ENCODE data around the gene DDX41.

DDX41 gene

DNA sequence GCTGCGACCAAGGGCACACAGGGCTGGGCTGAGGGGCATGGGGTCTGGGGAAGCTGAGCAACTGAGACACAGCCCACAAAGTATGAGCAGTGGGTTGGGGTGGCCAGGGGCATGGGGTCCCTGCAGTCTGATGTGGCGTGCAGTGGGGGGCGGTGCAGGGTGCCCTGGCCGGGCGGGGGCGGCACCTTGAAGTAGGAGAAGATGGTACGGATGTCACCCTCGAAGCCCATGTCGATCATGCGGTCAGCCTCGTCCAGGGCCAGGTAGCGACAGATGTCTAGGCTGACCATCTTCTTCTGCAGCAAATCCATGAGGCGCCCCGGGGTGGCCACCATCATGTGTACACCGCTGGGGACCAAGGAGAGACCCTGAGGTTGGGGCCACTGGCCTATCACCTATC, 3.3 kb downstream of the DDX41 start:
- DNase-seq (ENCODE audit: low read depth in 2 of 2): no peak

DNA sequence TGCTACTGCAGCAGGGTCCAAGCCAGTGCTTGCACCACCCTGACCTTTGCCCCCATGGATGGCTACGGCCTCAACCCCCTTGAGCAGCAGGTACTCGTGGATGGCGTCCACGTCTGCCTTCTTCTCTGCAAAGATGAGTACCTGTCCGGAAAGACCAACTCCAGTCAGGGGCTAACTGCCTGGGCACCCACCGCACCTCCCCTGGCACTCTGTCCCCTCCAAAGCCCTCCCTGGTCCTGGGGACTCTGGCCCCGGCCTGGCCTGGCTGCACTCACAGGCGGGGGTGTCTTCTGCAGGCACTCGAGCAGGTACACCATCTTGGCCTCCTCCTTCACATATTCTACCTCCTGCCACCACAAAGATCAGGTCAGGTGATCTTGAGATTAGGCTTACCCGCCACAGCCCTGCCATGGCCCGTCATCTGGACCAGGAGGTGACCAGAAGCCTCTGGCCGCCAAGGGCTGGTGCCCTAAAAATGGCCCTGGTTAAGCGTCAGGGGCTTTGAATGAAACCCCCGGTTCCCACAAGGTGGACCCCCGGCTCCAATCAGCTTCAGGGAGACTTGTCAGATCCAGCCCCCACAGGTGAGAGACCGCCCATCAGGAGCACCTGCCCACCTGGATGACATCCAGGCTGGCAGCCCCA, 3.9 kb downstream of the DDX41 start:
- DNase-seq (ENCODE audit: low read depth in 2 of 2): no peak

DNA sequence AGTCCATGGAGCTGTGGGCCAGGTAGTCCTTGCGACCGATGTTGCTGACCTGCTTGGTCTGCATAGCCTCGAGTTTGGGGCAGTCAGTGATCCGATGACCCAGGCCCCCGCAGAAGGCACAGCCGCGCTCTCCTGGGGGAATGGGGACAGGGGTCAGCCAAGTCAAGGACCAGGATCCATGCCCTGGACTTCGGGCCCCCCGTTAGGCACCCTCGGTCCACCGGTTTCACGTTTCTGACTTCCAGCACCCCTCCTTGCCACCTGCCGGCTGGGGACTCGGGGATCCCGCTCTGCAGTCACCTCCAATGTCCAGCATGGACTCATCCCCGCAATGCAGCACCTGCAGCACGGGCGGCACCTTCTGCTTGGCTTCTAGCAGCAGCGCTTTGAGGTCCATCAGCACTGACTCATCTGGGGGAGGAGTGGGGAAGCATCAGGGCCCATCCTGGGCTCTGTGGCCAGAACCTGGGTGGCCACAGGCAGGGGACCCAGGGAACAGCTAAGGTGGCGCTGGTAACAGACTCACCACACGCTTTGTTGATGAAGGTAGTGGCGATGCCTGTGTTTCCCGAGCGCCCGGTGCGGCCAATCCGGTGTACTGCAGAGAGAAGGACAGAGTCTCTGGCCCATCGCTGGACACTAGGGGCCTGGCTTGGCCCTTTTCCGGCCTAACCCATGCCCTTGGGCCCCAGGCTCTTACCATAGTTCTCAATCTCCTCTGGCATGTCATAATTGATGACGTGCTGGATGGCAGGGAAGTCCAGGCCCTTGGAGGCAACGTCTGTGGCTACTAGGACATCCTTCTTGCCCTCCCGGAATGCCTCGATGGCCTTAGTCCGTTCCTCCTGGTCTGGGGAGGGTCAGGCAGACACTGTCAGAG, 4.7 kb downstream of the DDX41 start:
- DNase-seq (ENCODE audit: low read depth in 2 of 2): no peak

DNA sequence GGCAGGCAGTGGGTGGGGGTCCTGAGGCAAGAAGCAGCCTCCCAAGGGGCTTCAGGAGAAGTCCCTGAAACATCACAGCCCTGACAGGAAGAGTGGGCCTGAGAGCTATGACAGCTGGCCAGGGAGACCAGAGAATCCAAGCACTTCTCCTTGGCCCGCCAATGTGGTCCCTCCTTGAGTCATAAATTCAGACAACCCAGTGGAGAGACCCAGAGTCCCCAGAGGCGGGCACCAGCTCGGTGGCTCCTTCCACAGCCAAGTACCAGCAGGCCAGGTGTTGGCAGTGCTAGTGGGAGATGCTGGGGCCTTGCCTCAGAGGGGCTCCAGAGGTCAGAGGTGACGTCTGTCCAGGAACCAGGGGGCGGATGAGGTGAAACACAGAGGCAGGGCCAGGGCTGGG, 5.6 kb downstream of the DDX41 start:
- DNase-seq (ENCODE audit: low read depth in 2 of 2): no peak

DNA sequence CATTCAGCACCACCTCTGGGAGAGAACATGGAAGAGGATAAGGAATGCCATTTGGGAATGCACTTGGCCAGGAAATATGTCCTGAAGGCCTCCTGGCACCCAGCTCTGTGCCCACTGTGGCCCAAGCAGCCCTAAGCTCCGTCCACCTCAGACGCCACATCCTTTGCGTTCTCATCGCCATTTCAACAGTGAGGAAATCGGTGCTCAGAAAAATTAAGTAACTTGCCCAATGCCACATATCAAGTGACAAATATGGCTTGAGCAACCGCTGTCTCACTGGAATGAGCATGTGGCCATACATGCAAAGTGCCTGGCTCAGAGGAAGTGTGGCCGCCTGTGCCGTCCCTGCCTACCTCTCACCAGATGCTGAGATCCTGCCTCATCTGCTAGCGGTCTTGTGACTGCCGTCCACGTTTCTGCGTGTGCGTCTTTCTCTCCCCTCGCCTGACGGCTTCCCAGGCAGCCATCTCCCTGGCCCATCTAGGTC, 6.2 kb downstream of the DDX41 start:
- no peak for DNase-seq (ENCODE audit: low read depth in 2 of 2)

DNA sequence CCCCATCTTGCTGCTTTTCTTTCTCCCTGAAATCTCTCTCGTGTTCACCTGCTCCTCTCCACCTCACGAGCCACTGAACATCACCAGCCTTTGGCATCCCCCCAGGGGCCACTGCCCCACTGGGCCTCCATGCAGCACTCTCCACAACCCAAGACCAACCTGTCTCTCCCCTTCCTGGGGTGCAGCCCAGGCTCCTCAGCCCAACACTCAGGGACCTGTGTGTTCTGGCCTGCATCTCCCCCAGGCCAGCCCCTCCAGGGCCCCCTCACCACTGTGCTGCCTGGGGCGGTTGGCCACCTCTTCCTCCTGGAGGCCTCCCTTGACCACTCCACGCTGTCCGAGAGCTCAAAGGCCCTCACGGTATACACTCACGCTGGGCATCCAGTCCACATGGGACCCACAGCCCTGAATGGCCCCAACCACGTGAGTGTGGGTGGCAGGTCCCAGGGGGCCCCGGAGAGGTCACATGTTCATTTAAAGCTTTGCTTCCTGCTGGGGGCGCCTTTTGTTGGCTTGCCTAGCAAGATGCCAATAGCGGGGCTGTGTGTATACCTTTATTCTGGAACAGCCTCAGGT, 6.7 kb downstream of the DDX41 start:
- DNase-seq (ENCODE audit: low read depth in 2 of 2): no peak

DNA sequence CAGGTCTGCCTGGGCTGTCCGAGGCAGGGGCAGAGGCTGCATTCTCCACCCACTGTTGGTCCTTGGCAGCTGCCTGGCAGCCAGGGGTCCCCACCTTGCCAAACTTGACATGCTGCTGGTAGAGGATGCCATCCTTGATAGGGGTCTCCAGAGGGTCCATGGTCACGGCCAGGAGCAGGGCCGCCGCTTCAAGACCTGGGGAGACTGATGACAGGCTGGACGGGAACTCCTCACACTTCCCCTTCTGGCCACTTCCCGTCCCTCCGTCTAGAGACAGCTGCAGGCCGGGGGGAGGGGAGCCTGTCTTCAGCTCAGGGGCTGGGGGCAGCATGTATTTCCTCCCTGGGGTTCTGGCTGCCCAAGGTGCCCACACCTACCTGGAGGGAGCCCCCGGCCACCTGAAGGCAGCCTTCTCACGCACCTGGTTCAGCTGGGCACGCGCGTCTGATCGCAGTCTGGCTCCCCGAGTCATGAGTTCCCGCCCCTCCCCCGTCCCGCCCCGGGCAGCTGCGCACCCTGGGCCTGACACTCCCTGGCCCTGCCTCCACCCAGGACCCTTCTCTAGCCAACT, 7.3 kb downstream of the DDX41 start, which contains the start of gene DOK3:
DOK3 (minus strand) TSS at position 446 of the 571 bp plus-strand sequence; CDS start at position 160, 286 bp downstream.
- no peak for DNase-seq (ENCODE audit: low read depth in 2 of 2)

DNA sequence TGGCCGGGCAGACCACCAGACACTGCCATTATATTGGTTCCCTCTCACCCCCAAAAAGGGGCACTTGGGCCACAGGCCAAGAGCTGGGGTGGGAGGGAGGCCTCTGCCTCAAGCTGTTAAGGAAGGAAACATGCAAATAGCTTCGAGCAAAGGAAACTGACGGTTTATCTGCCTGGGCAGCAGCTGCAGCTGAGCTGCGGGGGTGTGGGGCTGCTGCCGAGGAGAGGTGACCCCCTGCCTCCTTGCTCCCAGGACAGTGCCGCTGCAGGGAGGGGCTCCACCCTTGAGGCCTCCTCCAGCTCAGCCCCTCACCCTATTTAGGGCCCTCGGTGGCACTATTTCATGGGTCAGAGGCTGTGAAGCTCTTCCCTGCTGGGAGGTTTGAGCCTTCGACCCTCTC, 7.9 kb downstream of the DDX41 start:
- DNase-seq (ENCODE audit: low read depth in 2 of 2): no peak

DNA sequence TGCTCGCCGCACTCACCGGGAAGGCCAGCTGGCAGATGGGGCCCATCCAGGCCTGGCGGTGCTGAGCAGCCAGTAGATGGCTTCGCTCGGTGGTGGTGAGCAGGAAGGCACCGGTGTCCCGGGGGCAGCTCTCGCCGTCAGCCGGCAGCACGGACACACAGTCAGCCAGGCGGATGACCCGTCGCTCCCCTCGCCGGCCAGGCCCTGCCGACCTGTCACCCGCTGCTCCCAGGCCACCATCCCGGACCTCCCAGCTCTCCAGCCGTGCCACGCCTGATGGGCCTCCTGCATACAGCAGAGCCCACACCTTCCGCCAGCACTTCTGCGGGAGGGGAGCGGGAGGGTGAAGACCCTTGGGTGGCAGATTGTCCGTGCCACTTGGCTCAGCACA, 8.5 kb downstream of the DDX41 start:
- DNase-seq (ENCODE audit: low read depth in 2 of 2): no peak

DNA sequence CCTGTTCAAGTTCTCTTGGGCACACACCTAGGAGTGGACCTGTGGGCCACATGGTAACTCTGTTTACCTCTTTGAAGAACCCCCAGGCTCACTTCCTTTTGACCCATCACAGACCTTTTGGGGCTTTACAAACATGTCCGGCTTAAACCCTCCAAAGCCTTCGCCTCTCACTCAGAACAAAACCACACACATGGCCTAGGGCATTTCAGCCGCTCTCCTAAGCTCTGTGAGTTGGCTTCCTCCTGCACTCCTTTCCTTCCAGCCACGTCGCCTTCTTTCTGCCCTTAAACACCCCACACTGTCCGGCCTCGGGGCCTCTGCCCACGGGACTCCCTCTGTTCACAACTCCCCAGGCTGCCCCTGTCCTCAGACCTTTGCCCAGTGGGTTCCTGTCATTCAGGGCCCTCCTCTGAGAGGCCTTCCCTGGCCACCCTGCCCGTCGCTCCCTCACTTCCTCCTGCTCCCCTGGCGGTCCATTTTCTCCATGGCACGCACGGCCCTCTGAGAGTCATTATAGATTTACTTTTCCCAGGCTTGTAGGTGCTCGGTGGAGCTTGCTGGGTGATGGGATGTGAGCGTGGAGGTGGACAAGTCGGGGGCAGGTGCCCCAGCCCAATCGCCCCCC, 9.1 kb downstream of the DDX41 start:
- DNase-seq (ENCODE audit: low read depth in 2 of 2): no peak

DNA sequence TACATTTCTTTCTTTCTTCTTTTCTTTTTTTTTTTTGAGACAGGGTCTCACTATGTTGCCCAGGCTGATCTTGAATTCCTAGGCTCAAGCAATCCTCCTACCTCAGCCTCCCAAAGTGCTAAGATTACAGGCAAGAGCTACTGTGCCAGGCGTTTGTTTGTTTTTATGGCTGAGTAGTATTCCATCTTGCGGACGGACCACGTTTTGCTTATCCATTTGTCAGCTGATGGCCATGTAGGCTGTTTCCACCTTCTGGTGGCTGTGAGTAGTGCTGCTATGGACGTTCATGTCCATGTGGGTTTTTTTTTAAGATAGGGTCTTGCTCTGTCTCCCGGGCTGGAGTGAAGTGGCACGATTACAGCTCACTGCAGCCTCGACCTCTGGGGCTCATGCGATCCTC, 9.6 kb downstream of the DDX41 start:
- no peak for DNase-seq (ENCODE audit: low read depth in 2 of 2)

DNA sequence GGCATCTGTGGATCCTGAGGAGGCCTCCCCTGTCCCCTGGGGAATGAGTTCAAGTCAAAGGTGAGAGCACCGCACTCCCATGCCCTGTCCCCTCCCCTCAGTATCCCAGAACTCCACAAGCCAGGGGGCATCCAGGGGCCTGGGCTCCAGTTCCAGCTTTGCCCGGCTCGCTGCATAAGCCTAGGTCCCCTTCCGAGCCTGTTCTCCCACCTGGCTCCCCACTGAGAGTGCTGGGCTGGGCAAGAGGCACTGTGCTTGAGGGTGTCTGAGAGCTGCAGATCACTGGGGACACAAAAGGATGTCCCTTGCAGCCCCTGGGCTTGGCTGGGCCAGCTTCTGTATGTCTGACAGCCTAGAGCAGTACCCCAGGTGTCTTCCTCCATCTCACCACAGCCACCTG, 11.7 kb downstream of the DDX41 start:
- DNase-seq (ENCODE audit: low read depth in 2 of 2): no peak

DNA sequence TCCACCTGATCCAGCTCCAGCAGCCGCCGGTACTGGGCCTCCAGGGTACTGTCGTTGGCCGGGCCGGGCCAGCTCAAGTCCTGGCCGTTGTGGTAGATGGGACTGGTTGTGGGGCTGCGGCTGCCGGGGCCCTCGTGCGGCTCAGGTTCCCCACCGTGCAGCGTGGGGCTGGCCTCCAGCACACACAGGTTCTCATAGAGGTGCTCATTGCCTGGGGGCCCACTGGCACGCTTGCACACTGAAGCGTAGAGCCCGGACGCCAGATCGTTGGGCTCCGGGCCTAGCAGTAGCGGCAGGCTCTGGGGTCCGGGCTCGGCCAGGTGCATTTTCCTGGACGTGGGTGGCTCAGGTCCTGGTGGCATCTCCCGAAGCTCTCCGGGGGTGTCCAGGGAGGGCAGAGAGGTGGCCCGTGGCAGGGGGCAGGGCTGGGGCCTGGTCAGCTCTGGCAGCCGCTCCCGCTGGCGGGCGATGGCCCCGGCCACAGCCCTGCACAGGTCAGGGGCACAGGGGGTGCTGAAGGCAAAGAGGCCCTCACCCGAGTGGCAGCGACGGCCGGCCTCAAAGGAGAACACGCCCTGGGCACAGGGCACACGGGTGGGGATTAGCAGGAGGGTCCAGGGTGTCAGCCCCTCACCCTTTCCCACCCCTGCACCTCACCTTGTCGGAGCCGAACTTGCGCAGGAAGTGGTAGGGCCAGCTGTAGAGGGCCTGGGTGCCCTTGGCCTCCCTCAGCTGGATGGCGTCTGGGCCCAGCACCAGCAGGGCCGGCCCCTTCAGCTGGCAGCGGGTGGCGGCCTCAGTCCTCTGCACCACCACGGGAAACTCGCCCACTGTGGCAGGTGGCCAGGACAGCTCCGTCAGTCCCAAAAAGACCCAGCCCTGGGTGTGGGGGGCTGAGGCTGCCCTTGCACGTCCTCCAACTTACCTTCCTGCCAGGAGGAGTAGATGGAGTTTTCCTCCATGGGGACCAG, 12.4 kb downstream of the DDX41 start:
- DNase-seq (ENCODE audit: low read depth in 2 of 2): no peak

DNA sequence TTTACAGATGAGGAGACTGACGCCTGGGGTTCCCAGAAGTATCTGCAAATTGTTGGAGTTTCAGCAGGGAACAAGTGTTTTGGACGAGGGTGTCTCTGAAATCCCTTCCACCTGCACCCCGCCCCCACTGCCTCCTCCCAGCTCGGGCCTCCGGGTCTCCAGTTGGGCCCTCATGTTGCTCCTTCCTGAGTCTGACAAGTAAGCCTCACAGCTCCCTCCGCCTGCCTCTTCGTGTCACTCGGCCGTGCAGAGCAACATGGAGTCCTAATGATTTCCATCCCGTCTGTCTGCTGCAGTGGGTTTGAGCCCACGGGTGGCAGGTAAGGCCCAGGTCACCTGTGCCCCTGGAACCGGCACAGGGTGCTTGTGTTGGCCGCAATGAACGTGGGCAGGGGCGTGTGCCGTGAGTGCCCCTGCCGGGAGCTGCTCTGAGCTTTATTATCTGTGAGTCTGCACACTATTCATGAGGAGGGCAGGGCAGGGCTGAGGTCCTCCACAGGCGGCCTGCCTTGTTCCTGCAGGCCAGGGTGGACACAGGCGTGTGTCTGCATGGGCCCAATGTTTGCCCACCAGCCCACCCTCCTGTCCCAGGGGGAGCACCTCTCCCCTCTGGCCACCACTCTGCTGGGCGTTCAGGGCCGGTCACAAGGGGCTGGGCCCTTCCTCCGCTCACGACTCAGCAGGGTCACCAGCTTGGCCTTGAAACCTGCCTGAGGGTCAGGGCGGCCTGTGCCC, 13.2 kb downstream of the DDX41 start:
- no peak for DNase-seq (ENCODE audit: low read depth in 2 of 2)

DNA sequence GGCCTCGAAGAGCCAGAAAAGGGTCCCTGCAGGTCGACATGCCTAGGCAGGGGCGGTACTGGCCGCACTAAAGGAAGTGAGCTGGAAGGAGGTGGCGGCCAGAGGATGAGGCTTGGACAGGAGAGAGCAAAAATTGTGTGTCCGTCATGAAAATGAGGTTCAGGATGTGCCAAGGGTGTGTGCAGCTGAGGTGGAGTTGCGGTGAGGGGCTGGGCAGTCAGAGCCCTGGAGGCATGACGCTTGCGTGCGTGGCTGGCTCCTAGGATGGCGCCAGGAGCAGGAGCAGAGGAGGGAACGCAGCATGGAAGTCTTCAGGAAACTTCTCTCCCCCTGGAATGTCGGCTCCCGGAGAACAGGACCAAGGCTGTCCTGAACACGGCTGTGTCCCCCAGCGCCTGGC, 13.9 kb downstream of the DDX41 start:
- DNase-seq (ENCODE audit: low read depth in 2 of 2): no peak

DNA sequence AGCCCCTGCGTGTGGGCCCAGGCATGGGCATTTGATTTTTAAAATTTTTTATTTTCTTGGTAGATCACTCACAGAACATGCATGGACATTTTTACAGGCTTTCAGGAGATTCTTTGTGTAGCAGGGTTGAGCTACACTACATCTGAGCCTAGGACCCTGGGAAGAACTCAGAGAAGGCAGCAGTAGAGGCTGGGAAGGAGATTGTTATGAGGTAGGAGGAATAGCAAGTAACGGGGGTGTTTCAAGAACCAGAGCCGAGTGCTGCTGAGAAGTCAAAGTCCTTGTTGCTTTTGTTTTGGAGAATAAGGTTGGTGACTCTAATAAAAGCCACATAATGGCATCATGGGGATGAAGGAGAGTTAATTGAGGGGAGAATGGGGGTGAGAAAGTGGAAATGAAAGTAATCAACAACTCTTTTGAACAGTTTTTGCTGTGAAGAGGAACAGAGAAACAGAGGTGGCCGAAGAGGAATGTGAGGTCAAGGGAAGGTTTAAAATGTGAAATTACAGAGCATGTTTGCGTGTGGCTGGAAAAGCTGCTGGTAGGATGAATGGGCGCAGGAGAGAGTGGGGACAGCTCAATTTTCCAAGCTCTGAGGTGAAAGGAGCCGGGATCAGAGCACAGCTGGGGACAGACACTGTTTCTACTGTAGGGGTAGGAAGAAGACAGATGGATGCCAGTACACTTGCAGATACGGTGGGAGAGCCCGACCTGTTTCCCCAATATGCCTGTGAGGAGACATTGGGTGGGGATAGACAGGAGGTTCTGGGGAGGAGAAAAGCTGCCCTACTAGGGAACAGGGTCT, 14.7 kb downstream of the DDX41 start:
- no peak for DNase-seq (ENCODE audit: low read depth in 2 of 2)

DNA sequence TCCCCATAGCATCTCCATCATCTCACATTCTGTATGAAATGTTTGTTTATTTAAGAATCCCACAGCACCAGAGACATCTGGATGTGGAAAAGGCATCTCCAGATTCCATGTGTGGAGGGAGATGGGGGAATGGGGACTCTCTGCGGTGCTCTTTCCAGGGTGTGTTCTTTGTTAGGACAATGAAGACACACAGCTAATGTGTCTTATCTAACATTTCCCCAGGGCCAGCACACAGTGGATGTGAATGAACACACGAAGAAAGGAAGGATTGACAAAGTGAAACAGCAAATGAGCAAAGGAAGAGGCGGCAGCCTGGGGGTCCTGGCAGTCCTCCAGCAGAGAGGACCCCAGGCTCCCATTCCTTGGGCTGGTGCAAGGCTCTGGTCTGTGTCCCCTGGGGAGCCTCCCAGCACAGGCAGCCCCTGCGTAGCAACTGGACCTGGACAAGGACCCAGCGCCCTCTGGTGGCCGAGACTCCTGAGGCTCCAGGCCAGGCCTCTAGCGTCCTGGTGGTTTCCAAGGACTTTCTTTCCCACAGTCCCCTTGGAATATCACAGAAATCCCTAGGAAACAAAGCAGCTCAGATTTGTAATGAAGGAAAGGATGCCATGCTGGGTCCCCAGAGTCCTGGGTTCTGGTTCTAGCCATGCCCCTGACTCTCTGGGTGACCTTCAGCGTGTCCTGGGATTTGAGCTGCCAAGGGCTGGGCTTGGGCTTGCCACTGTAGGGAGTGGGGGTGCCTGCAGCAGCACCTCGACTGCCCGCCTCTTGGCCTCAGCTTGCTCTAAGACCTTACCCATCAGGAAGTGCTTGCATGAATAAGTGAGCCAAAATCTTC, 15.9 kb downstream of the DDX41 start:
- peak; percentile 62 to 73 for DNase-seq (ENCODE audit: low read depth in 2 of 2)

DNA sequence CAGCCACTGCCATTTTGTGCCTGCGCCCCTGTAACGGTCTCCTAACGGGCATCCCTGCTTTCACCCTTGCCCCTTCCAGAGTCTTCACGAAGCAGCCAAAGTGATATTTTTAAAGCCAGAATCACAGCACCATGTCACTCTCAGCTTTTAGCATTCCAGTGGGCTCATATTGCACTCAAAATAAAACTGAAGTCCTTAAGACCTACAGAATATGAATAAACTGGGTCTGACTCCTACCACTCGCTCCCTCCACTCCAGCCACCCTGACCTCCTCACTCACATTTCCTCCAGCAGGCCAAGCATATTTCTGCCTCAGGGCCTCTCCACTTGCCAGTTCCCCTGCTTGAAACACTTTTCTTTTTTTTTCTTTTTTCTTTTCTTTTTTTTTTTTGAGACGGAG, 16.9 kb downstream of the DDX41 start:
- DNase-seq (ENCODE audit: low read depth in 2 of 2): no peak

Data from stimulated activated CD8-positive, alpha-beta memory T cell treated with anti-CD3 and anti-CD28 coated beads, Interleukin-7, amount 100 ng/mL, for 4 hours (primary cell).